T-cell (primary cell): ENCODE results near the gene ISM1. TPM values are rescaled to one million over a fixed set of nuclear protein-coding genes. Genes with fewer than 3 reads are reported as not detected.
A peak's percentile ranks its signal among the peaks of the same experiment; 100 is the strongest.

ENCODE experiments used
- ATAC-seq, 4 experiments: fragments of 200-7000 bp in 3 of 4; fragments of 150-1000 bp in 1 of 4; cut with Tn5 transposase; replicated peaks in 1 of 4; 1 replicate in 3 of 4; 2 replicates in 1 of 4; pipeline ENCODE4 v1.10.0; 2021; ENCODE audit warnings: moderate library complexity in 3 of 4, mild to moderate bottlenecking in 2 of 4, moderate number of reproducible peaks in 1 of 4
- CTCF ChIA-PET, 2 donors: fragments of 300-600 bp; sonication (Branson Sonifier 250); formaldehyde crosslinking; loops; one replicate each; lab custom pipeline; 2022; ENCODE audit warnings: antibody characterized with exemption in 2 of 2; lab: Charles Lee
- POLR2A ChIA-PET, 2 donors: fragments of 300-600 bp; sonication (Branson Sonifier 250); formaldehyde crosslinking; loops; one replicate each; lab custom pipeline; 2022; ENCODE audit warnings: antibody characterized with exemption in 2 of 2; lab: Charles Lee
- DNase-seq, 35 experiments: peaks; one replicate each; pipeline versions ENCODE4 v3.0.0 to v3.0.0-alpha.2; 2013 to 2023
- H3K27ac ChIP-seq: one replicate; pipeline ENCODE4 v1.5.1; 2013; ENCODE audit warnings: low read length
- H3K27me3 ChIP-seq, 2 experiments: replicated peaks in 1 of 2; 1 replicate in 1 of 2; 2 replicates in 1 of 2; pipeline versions ENCODE4 v1.6.1 to v1.7.0; 2013; ENCODE audit warnings: low read length in 1 of 2, mixed read lengths in 1 of 2; ENCODE audit not compliant: control insufficient read depth in 2 of 2, insufficient read depth in 2 of 2; ENCODE audit errors: extremely low read depth in 1 of 2
- H3K36me3 ChIP-seq, 2 donors: 1 replicate in 1 of 2; 2 replicates in 1 of 2; pipeline versions ENCODE4 v1.6.1 to v1.7.0; 2013; ENCODE audit warnings: low read length in 1 of 2; ENCODE audit not compliant: control insufficient read depth in 2 of 2, insufficient read depth in 1 of 2; ENCODE audit errors: extremely low read depth in 1 of 2
- H3K4me1 ChIP-seq, 2 experiments: 1 replicate in 1 of 2; 2 replicates in 1 of 2; pipeline versions ENCODE4 v1.6.1 to v1.7.0; 2013; ENCODE audit warnings: low read length in 2 of 2, mixed read lengths in 1 of 2; ENCODE audit not compliant: insufficient read depth in 2 of 2, control insufficient read depth in 1 of 2; ENCODE audit errors: extremely low read depth in 1 of 2
- H3K4me3 ChIP-seq, 2 donors: 1 replicate in 1 of 2; 2 replicates in 1 of 2; pipeline versions ENCODE4 v1.5.1 to v1.7.0; 2013; ENCODE audit warnings: mild to moderate bottlenecking in 2 of 2, low read length in 1 of 2, moderate library complexity in 1 of 2; ENCODE audit not compliant: control insufficient read depth in 1 of 2; ENCODE audit errors: extremely low read depth in 1 of 2
- H3K9me3 ChIP-seq: 2 replicates; pipeline ENCODE4 v1.7.0; 2013
- H3K27ac Mint-ChIP-seq, 2 donors: one replicate each; pipeline ENCODE4 v1.8.0; 2020 to 2021; ENCODE audit warnings: mild to moderate bottlenecking in 2 of 2, mixed read lengths in 2 of 2
- H3K27me3 Mint-ChIP-seq, 2 donors: one replicate each; pipeline ENCODE4 v1.8.0; 2021 to 2022; ENCODE audit warnings: mixed read lengths in 2 of 2
- H3K36me3 Mint-ChIP-seq: one replicate; pipeline ENCODE4 v1.8.0; 2021; ENCODE audit warnings: mixed read lengths
- H3K4me1 Mint-ChIP-seq, 3 donors: one replicate each; pipeline ENCODE4 v1.8.0; 2020 to 2022; ENCODE audit warnings: mixed read lengths in 3 of 3, mild to moderate bottlenecking in 1 of 3
- H3K4me3 Mint-ChIP-seq, 3 donors: one replicate each; pipeline ENCODE4 v1.8.0; 2020 to 2022; ENCODE audit warnings: mild to moderate bottlenecking in 3 of 3, mixed read lengths in 3 of 3, moderate library complexity in 3 of 3
- H3K9me3 Mint-ChIP-seq, 3 donors: one replicate each; pipeline ENCODE4 v1.8.0; 2020 to 2022; ENCODE audit warnings: mixed read lengths in 3 of 3
- WGBS: methylation state at CpG from one replicate; pipeline ENCODE4 v1.1.5; 2013; ENCODE audit warnings: missing lambda C conversion rate; ENCODE audit not compliant: insufficient coverage; 5-methylcytosine and 5-hydroxymethylcytosine counted together
- total RNA-seq, 35 experiments: library from RNA in 6 of 35; stranded (reverse) in 6 of 35; fragments of 120-200 nt in 1 of 35; gene quantifications; one replicate each; pipeline versions ENCODE4 v1.2.1 to v1.2.4 and lab custom pipeline; 2013 to 2026

Gene ISM1
- total RNA-seq, 5 donors from 2014 or later (not counting 1 experiment from before 2014, with no cell fraction given) = 2.9 to 6.2 (median 4.5) TPM

DNA sequence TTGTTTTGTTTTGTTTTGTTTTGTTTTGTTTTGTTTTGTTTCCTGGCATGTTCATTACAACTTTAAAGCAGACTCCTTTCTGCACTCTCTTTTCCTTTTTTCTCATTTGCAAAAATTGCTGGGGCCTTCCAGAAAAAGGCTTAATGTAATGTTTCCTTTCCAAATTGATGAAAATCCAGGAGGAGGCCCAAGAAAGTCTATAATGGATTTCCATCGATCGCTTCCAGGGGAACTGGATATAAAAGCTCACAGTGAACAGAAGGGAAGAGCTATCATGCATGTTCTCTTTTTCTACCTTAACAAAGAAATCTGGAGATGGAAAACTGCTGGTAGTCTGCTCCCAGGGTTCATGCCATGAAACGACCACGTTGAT is 28.7 kb downstream of the ISM1 start:
- peaks cover 38 to 41% of the 10 kb centered on the region in 2 experiments for H3K4me1 ChIP-seq
- no CpG with 5 or more reads among the region's 4 CpGs for WGBS

GRCh38 chr20:13250251-13250650 is 29.2 kb downstream of the ISM1 start:
- ChIA-PET POLR2A (interaction anchor here in 1 of 2 donors (1.1 kb wide), 1 partner anchor 41 kb away, joined by 3 read pairs; no protein-coding TSS in a partner anchor), CTCF (interaction anchor here in 1 of 2 donors (1.3 kb wide), 1 partner anchor 8 kb away, joined by 4 read pairs; no protein-coding TSS in a partner anchor)
- peaks cover 46 to 77% (median 69%) of the 10 kb centered on the region in 3 donors for H3K4me1 Mint-ChIP-seq
- DNase-seq (no peak), ATAC-seq (no peak)
- H3K36me3 ChIP-seq = no peaks in the 10 kb centered on the region
- peaks cover 38 to 41% of the 10 kb centered on the region in 2 experiments for H3K4me1 ChIP-seq
- H3K9me3 ChIP-seq = no peaks in the 10 kb centered on the region
- H3K4me3 ChIP-seq = no peak overlapping the region
- H3K27ac Mint-ChIP-seq = peak overlapping the region; percentile 97 to 98
- peak overlapping the region; percentile 74 for H3K27ac ChIP-seq
- 93% methylated on average over 6 of the region's 6 CpGs for WGBS
- no peaks in the 10 kb centered on the region for H3K36me3 Mint-ChIP-seq
- no peaks in the 10 kb centered on the region for H3K27me3 ChIP-seq
- H3K9me3 Mint-ChIP-seq = no peaks in the 10 kb centered on the region
- no peak overlapping the region for H3K4me3 Mint-ChIP-seq
- H3K27me3 Mint-ChIP-seq = no peaks in the 10 kb centered on the region

More for the DNA sequence above, 28.7 kb downstream of the ISM1 start:
- Histone ChIP-seq H3K4me3 (no peak overlapping the region), H3K27me3 (no peaks in the 10 kb centered on the region), H3K27ac (peak overlapping the region; percentile 74), H3K9me3 (no peaks in the 10 kb centered on the region), H3K36me3 (no peaks in the 10 kb centered on the region)
- no peak for ATAC-seq
- CTCF ChIA-PET = interaction anchor here in 1 of 2 donors (1.2 to 1.3 kb wide), 2 partner anchors 9 to 53 kb away, joined by 3 to 4 read pairs; no protein-coding TSS in a partner anchor
- no peak for DNase-seq
- Mint-ChIP-seq H3K9me3 (no peaks in the 10 kb centered on the region), H3K4me1 (peaks cover 46 to 80% (median 73%) of the 10 kb centered on the region in 3 donors), H3K4me3 (peak overlapping the region in 1 of 3 donors; percentile 36), H3K36me3 (no peaks in the 10 kb centered on the region), H3K27me3 (no peaks in the 10 kb centered on the region), H3K27ac (peak overlapping the region; percentile 97 to 98)
- POLR2A ChIA-PET = interaction anchor here in 1 of 2 donors (1.1 kb wide), 1 partner anchor 40 kb away, joined by 3 read pairs; no protein-coding TSS in a partner anchor

- 95% methylated on average over 6 of the region's 8 CpGs for WGBS
Observed at GRCh38 chr20:13251106-13251903, 30.2 kb downstream of the ISM1 start.

GRCh38 chr20:13251904-13252297 is 30.8 kb downstream of the ISM1 start:
- POLR2A ChIA-PET = no interaction called here
- H3K4me3 Mint-ChIP-seq = no peak overlapping the region
- Histone ChIP-seq H3K4me1 (peaks cover 33 to 35% of the 10 kb centered on the region in 2 experiments), H3K27ac (no peak overlapping the region), H3K4me3 (no peak overlapping the region), H3K27me3 (no peaks in the 10 kb centered on the region), H3K9me3 (no peaks in the 10 kb centered on the region), H3K36me3 (no peaks in the 10 kb centered on the region)
- H3K9me3 Mint-ChIP-seq = no peaks in the 10 kb centered on the region
- ATAC-seq (no peak), DNase-seq (no peak)
- H3K27ac Mint-ChIP-seq = peak overlapping the region; percentile 50 to 68
- H3K36me3 Mint-ChIP-seq = no peaks in the 10 kb centered on the region
- CTCF ChIA-PET = no interaction called here
- WGBS = 93% methylated on average over 2 of the region's 2 CpGs
- peaks cover 36 to 69% (median 57%) of the 10 kb centered on the region in 3 donors for H3K4me1 Mint-ChIP-seq
- no peaks in the 10 kb centered on the region for H3K27me3 Mint-ChIP-seq

More at GRCh38 chr20:13251106-13251903, 30.2 kb downstream of the ISM1 start:
- Histone ChIP-seq H3K36me3 (no peaks in the 10 kb centered on the region), H3K27ac (no peak overlapping the region), H3K4me1 (peaks cover 38 to 39% of the 10 kb centered on the region in 2 experiments), H3K9me3 (no peaks in the 10 kb centered on the region), H3K4me3 (no peak overlapping the region), H3K27me3 (no peaks in the 10 kb centered on the region)
- H3K27me3 Mint-ChIP-seq = no peaks in the 10 kb centered on the region
- ChIA-PET POLR2A (no interaction called here), CTCF (no interaction called here)
- ATAC-seq (no peak), DNase-seq (no peak)
- H3K36me3 Mint-ChIP-seq = no peaks in the 10 kb centered on the region
- no peaks in the 10 kb centered on the region for H3K9me3 Mint-ChIP-seq
- peak overlapping the region; percentile 50 to 68 for H3K27ac Mint-ChIP-seq
- peak overlapping the region in 1 of 3 donors; percentile 22 for H3K4me3 Mint-ChIP-seq
- peaks cover 42 to 69% (median 58%) of the 10 kb centered on the region in 3 donors for H3K4me1 Mint-ChIP-seq

DNA sequence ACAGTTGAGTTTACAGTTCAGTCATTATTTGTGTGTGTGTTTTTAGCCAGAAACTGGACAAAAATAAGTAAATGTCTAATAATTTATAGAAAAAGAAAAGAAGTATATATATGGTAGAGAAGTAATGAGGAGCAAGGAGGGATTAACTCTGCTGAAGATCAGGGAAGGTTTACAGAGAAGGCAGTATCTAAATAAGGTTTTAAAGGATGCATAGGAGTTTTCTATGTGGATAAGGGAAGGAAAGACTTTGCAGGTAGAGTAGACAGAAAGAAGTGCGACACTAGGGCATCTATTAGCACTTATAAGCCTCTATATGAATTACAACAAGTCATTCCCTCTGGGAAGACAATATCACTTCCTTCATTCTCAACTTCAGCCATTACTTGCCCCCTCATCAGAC is 34.3 kb downstream of the ISM1 start:
- POLR2A ChIA-PET = no interaction called here

DNA sequence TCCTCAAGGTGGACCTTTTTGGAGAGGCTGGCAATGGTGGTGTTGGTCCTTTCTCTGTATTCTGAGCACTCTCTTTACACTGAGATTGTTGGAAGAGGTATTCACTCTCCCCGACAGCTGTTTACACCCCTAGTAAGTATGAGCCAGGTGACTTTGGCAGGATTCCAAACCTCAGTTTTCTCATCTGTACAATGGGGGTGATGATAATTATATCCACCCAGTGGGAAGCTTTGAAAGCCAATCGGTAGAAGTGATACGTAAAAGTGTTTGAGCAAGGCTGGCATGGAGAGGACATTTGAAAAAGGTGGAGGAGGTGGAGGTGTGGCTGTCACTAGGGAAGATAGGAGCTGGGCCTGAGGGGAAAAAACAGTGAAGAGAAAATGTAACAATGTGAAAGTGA is 35.5 kb downstream of the ISM1 start:
- H3K36me3 Mint-ChIP-seq = no peaks in the 10 kb centered on the region
- POLR2A ChIA-PET = interaction anchor here in 1 of 2 donors (0.8 kb wide), 1 partner anchor 14 kb away, joined by 3 read pairs; no protein-coding TSS in a partner anchor
- WGBS = 88% methylated on average over 2 of the region's 3 CpGs
- peaks cover 7 to 32% (median 24%) of the 10 kb centered on the region in 3 donors for H3K4me1 Mint-ChIP-seq
- H3K4me3 ChIP-seq = no peak overlapping the region
- no peak overlapping the region for H3K27ac Mint-ChIP-seq
- H3K9me3 Mint-ChIP-seq = no peaks in the 10 kb centered on the region
- no peaks in the 10 kb centered on the region for H3K9me3 ChIP-seq
- H3K27ac ChIP-seq = no peak overlapping the region
- no peaks in the 10 kb centered on the region for H3K27me3 ChIP-seq
- ATAC-seq (no peak), DNase-seq (no peak)
- no peak overlapping the region for H3K4me3 Mint-ChIP-seq
- H3K36me3 ChIP-seq = no peaks in the 10 kb centered on the region
- no peaks in the 10 kb centered on the region for H3K27me3 Mint-ChIP-seq
- CTCF ChIA-PET = interaction anchor here in 1 of 2 donors (0.8 kb wide), 1 partner anchor 9 kb away, joined by 3 read pairs; no protein-coding TSS in a partner anchor
- H3K4me1 ChIP-seq = peaks cover 6 to 7% of the 10 kb centered on the region in 2 experiments

More for the DNA sequence above, 34.3 kb downstream of the ISM1 start:
- no peak overlapping the region for H3K4me3 Mint-ChIP-seq
- no peaks in the 10 kb centered on the region for H3K36me3 Mint-ChIP-seq
- Histone ChIP-seq H3K36me3 (no peaks in the 10 kb centered on the region), H3K4me3 (no peak overlapping the region), H3K27me3 (no peaks in the 10 kb centered on the region), H3K27ac (no peak overlapping the region), H3K4me1 (peaks cover 7 to 11% of the 10 kb centered on the region in 2 experiments), H3K9me3 (no peaks in the 10 kb centered on the region)
- peaks cover 7 to 42% (median 32%) of the 10 kb centered on the region in 3 donors for H3K4me1 Mint-ChIP-seq
- no peak overlapping the region for H3K27ac Mint-ChIP-seq
- WGBS = no CpG with 5 or more reads among the region's 1 CpG
- ATAC-seq (no peak), DNase-seq (no peak)
- H3K27me3 Mint-ChIP-seq = no peaks in the 10 kb centered on the region
- no peaks in the 10 kb centered on the region for H3K9me3 Mint-ChIP-seq
- CTCF ChIA-PET = no interaction called here
